Stomach smooth muscle (tissue), 2 donors: Measurements from ENCODE around the gene GRID1.

Experiments used
- H3K27ac ChIP-seq: one replicate; pipeline ENCODE4 v1.7.0; 2013; ENCODE audit warnings: mild to moderate bottlenecking, low read length, inconsistent platforms
- H3K27me3 ChIP-seq, 2 donors: one replicate each; pipeline ENCODE4 v1.7.0; 2013; ENCODE audit warnings: low read length in 2 of 2; ENCODE audit not compliant: insufficient read depth in 2 of 2, control insufficient read depth in 1 of 2
- H3K36me3 ChIP-seq, 2 donors: one replicate each; pipeline ENCODE4 v1.7.0; 2013; ENCODE audit warnings: low read length in 2 of 2; ENCODE audit not compliant: control insufficient read depth in 2 of 2, insufficient read depth in 2 of 2
- H3K4me1 ChIP-seq: one replicate; pipeline ENCODE4 v1.7.0; 2013; ENCODE audit warnings: low read length; ENCODE audit not compliant: control insufficient read depth, insufficient read depth
- H3K4me3 ChIP-seq, 2 donors: one replicate each; pipeline ENCODE4 v1.7.0; 2013; ENCODE audit warnings: low read length in 2 of 2
- H3K9ac ChIP-seq, 2 donors: one replicate each; pipeline ENCODE4 v1.7.0; 2013; ENCODE audit warnings: low read length in 2 of 2, mild to moderate bottlenecking in 1 of 2
- H3K9me3 ChIP-seq, 2 donors: one replicate each; pipeline ENCODE4 v1.7.0; 2013; ENCODE audit warnings: low read length in 2 of 2; ENCODE audit not compliant: control insufficient read depth in 2 of 2
- donor health status: healthy.
- donor health status: Pancreatic carcinoma.

The GRID1 gene

GRCh38 chr10:86164174-86164774 is 202.3 kb downstream of the GRID1 start:
- H3K36me3 ChIP-seq: no peaks in the 10 kb centered on the region
- no peaks in the 10 kb centered on the region for H3K27me3 ChIP-seq
- H3K9me3 ChIP-seq: no peaks in the 10 kb centered on the region
- H3K4me3 ChIP-seq: no peak overlapping the region
- no peak overlapping the region for H3K9ac ChIP-seq
- no peak overlapping the region for H3K27ac ChIP-seq
- no peaks in the 10 kb centered on the region for H3K4me1 ChIP-seq

GRCh38 chr10:86163522-86164173 is 202.9 kb downstream of the GRID1 start:
- H3K9ac ChIP-seq: no peak overlapping the region
- H3K4me1 ChIP-seq: no peaks in the 10 kb centered on the region
- H3K4me3 ChIP-seq: no peak overlapping the region
- H3K9me3 ChIP-seq: no peaks in the 10 kb centered on the region
- H3K36me3 ChIP-seq: no peaks in the 10 kb centered on the region
- H3K27me3 ChIP-seq: no peaks in the 10 kb centered on the region
- no peak overlapping the region for H3K27ac ChIP-seq

- H3K9me3 ChIP-seq: no peaks in the 10 kb centered on the region
- H3K4me1 ChIP-seq: no peaks in the 10 kb centered on the region
- H3K4me3 ChIP-seq: no peak overlapping the region
- H3K36me3 ChIP-seq: no peaks in the 10 kb centered on the region
- no peak overlapping the region for H3K27ac ChIP-seq
- H3K27me3 ChIP-seq: no peaks in the 10 kb centered on the region
- H3K9ac ChIP-seq: no peak overlapping the region
Measured at GRCh38 chr10:86162696-86163400, 203.7 kb downstream of the GRID1 start.

- Histone ChIP-seq H3K4me1 (no peaks in the 10 kb centered on the region), H3K27ac (no peak overlapping the region), H3K36me3 (no peaks in the 10 kb centered on the region), H3K9me3 (no peaks in the 10 kb centered on the region), H3K27me3 (no peaks in the 10 kb centered on the region), H3K9ac (no peak overlapping the region), H3K4me3 (no peak overlapping the region)
Measured at GRCh38 chr10:86162036-86162435, 204.6 kb downstream of the GRID1 start.

- Histone ChIP-seq H3K9ac (no peak overlapping the region), H3K4me1 (peaks cover 3% of the 10 kb centered on the region), H3K4me3 (no peak overlapping the region), H3K27me3 (no peaks in the 10 kb centered on the region), H3K9me3 (no peaks in the 10 kb centered on the region), H3K36me3 (no peaks in the 10 kb centered on the region), H3K27ac (no peak overlapping the region)
Measured at GRCh38 chr10:86160890-86161585, 205.6 kb downstream of the GRID1 start.

GRCh38 chr10:86159797-86160196 is 206.8 kb downstream of the GRID1 start:
- peaks cover 3% of the 10 kb centered on the region for H3K4me1 ChIP-seq
- H3K27ac ChIP-seq: no peak overlapping the region
- H3K9ac ChIP-seq: no peak overlapping the region
- H3K36me3 ChIP-seq: no peaks in the 10 kb centered on the region
- H3K9me3 ChIP-seq: no peaks in the 10 kb centered on the region
- H3K4me3 ChIP-seq: no peak overlapping the region
- no peaks in the 10 kb centered on the region for H3K27me3 ChIP-seq

GRCh38 chr10:86155054-86155921 is 211.3 kb downstream of the GRID1 start:
- no peaks in the 10 kb centered on the region for H3K27me3 ChIP-seq
- H3K4me3 ChIP-seq: no peak overlapping the region
- H3K9me3 ChIP-seq: no peaks in the 10 kb centered on the region
- no peak overlapping the region for H3K27ac ChIP-seq
- no peak overlapping the region for H3K9ac ChIP-seq
- H3K36me3 ChIP-seq: no peaks in the 10 kb centered on the region
- H3K4me1 ChIP-seq: peaks cover 3% of the 10 kb centered on the region

- Histone ChIP-seq H3K4me1 (peaks cover 3% of the 10 kb centered on the region), H3K27me3 (no peaks in the 10 kb centered on the region), H3K27ac (no peak overlapping the region), H3K9me3 (no peaks in the 10 kb centered on the region), H3K9ac (no peak overlapping the region), H3K4me3 (no peak overlapping the region), H3K36me3 (no peaks in the 10 kb centered on the region)
Measured at GRCh38 chr10:86153751-86154150, 212.8 kb downstream of the GRID1 start.

- no peak overlapping the region for H3K27ac ChIP-seq
- H3K9me3 ChIP-seq: no peaks in the 10 kb centered on the region
- no peak overlapping the region for H3K4me3 ChIP-seq
- H3K4me1 ChIP-seq: peaks cover 3% of the 10 kb centered on the region
- no peaks in the 10 kb centered on the region for H3K36me3 ChIP-seq
- H3K27me3 ChIP-seq: no peaks in the 10 kb centered on the region
- no peak overlapping the region for H3K9ac ChIP-seq
Measured at GRCh38 chr10:86152911-86153310, 213.7 kb downstream of the GRID1 start.

- Histone ChIP-seq H3K27me3 (no peaks in the 10 kb centered on the region), H3K36me3 (no peaks in the 10 kb centered on the region), H3K9me3 (no peaks in the 10 kb centered on the region), H3K9ac (no peak overlapping the region), H3K27ac (no peak overlapping the region), H3K4me3 (no peak overlapping the region), H3K4me1 (peaks cover 3% of the 10 kb centered on the region)
Measured at GRCh38 chr10:86152354-86152753, 214.2 kb downstream of the GRID1 start.
